ENCODE results near the gene IP6K2.

- no peak for TF ChIP-seq CTCF (IDR thresholded peaks at IDR 0.05)
- no peak for TF ChIP-seq POLR2A (IDR thresholded peaks at IDR 0.05)
These were observed 42.5 kb downstream of the IP6K2 start for GRCh38 chr3:48674505-48674904.

All from stomach (tissue), 4 donors.